Measurements from ENCODE around the gene LIPK. TPM values are rescaled to one million over a fixed set of nuclear protein-coding genes. Genes with fewer than 3 reads are reported as not detected.

Gene LIPK
- total RNA-seq, 1 donor from 2014 or later: not detected

GRCh38 chr10:88742448-88742847, 36.4 kb downstream of the LIPK start:
- H3K36me3 Mint-ChIP-seq (ENCODE audit: low read depth, unreplicated experiment): no peaks in the 10 kb centered on the region
- Histone ChIP-seq H3K4me2 (ENCODE audit: low read length) (no peak overlapping the region), H3K79me2 (ENCODE audit: insufficient read depth, low read length) (no peaks in the 10 kb centered on the region), H3K27ac (ENCODE audit: low read depth, low read length) (no peak overlapping the region), H2AFZ (ENCODE audit: low read depth, low read length) (no peak overlapping the region), H3K27me3 (ENCODE audit: insufficient read depth, low read length) (peaks cover 3% of the 10 kb centered on the region), H3K36me3 (ENCODE audit: insufficient read depth, low read length) (no peaks in the 10 kb centered on the region), H4K20me1 (ENCODE audit: insufficient read depth, low read length) (no peaks in the 10 kb centered on the region), H3K9ac (ENCODE audit: low read length) (no peak overlapping the region), H3K4me1 (ENCODE audit: insufficient read depth, low read length) (no peaks in the 10 kb centered on the region), H3K9me3 (ENCODE audit: insufficient read depth, low read depth, low read length) (peaks cover 7% of the 10 kb centered on the region), H3K4me3 (ENCODE audit: insufficient read depth, low read depth, low read length) (no peak overlapping the region)
- DNase-seq (ENCODE audit: low read depth) (no peak), FAIRE-seq (no peak)
- no peaks in the 10 kb centered on the region for H3K4me1 Mint-ChIP-seq (ENCODE audit: low read depth, unreplicated experiment)
- H3K27me3 Mint-ChIP-seq (ENCODE audit: low read depth, unreplicated experiment): peaks cover 10% of the 10 kb centered on the region
- no peak overlapping the region for H3K27ac Mint-ChIP-seq (ENCODE audit: unreplicated experiment)
- TF ChIP-seq, protein P1, sequence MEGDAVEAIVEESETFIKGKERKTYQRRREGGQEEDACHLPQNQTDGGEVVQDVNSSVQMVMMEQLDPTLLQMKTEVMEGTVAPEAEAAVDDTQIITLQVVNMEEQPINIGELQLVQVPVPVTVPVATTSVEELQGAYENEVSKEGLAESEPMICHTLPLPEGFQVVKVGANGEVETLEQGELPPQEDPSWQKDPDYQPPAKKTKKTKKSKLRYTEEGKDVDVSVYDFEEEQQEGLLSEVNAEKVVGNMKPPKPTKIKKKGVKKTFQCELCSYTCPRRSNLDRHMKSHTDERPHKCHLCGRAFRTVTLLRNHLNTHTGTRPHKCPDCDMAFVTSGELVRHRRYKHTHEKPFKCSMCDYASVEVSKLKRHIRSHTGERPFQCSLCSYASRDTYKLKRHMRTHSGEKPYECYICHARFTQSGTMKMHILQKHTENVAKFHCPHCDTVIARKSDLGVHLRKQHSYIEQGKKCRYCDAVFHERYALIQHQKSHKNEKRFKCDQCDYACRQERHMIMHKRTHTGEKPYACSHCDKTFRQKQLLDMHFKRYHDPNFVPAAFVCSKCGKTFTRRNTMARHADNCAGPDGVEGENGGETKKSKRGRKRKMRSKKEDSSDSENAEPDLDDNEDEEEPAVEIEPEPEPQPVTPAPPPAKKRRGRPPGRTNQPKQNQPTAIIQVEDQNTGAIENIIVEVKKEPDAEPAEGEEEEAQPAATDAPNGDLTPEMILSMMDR (IDR thresholded peaks at IDR 0.05; ENCODE audit: insufficient read depth, low read depth, low read length): no peak
- TF ChIP-seq EZH2 (IDR thresholded peaks at IDR 0.05; ENCODE audit: insufficient read depth, low read length): no peak
- H3K4me3 Mint-ChIP-seq (ENCODE audit: unreplicated experiment): no peak overlapping the region
- H3K9me3 Mint-ChIP-seq (ENCODE audit: unreplicated experiment): peaks cover 2% of the 10 kb centered on the region

GRCh38 chr10:88744002-88744401, 38.0 kb downstream of the LIPK start:
- Histone ChIP-seq H3K9me3 (ENCODE audit: insufficient read depth, low read depth, low read length) (peaks cover 7% of the 10 kb centered on the region), H3K4me3 (ENCODE audit: insufficient read depth, low read depth, low read length) (no peak overlapping the region), H3K4me1 (ENCODE audit: insufficient read depth, low read length) (no peaks in the 10 kb centered on the region), H3K27me3 (ENCODE audit: insufficient read depth, low read length) (peaks cover 3% of the 10 kb centered on the region), H3K79me2 (ENCODE audit: insufficient read depth, low read length) (no peaks in the 10 kb centered on the region), H3K9ac (ENCODE audit: low read length) (no peak overlapping the region), H2AFZ (ENCODE audit: low read depth, low read length) (no peak overlapping the region), H3K27ac (ENCODE audit: low read depth, low read length) (no peak overlapping the region), H3K36me3 (ENCODE audit: insufficient read depth, low read length) (no peaks in the 10 kb centered on the region), H4K20me1 (ENCODE audit: insufficient read depth, low read length) (no peaks in the 10 kb centered on the region), H3K4me2 (ENCODE audit: low read length) (no peak overlapping the region)
- Mint-ChIP-seq H3K27me3 (ENCODE audit: low read depth, unreplicated experiment) (peaks cover 4% of the 10 kb centered on the region), H3K4me3 (ENCODE audit: unreplicated experiment) (no peak overlapping the region), H3K4me1 (ENCODE audit: low read depth, unreplicated experiment) (no peaks in the 10 kb centered on the region), H3K36me3 (ENCODE audit: low read depth, unreplicated experiment) (no peaks in the 10 kb centered on the region), H3K9me3 (ENCODE audit: unreplicated experiment) (peaks cover 6% of the 10 kb centered on the region), H3K27ac (ENCODE audit: unreplicated experiment) (no peak overlapping the region)
- TF ChIP-seq, protein P1 (IDR thresholded peaks at IDR 0.05; ENCODE audit: insufficient read depth, low read depth, low read length): no peak
- TF ChIP-seq EZH2 (IDR thresholded peaks at IDR 0.05; ENCODE audit: insufficient read depth, low read length): no peak
- FAIRE-seq (no peak), DNase-seq (ENCODE audit: low read depth) (no peak)

DNA sequence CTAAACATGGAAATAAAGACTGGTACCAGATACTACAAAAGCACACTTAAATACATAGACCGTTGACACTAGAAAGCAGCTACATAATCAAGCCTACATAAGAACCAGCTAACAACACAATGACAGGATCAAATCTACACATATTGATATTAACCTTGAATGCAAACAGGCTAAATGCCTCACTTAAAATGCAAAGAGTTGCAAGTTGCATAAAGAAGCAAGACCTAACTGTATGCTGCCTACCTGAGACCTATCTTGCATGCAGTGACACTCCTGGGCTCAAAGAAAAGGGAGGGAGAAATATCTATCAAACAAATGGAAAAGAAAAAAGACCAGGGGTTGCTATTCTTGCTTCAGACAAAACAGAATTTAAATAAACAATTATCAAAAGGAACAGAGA, 39.6 kb downstream of the LIPK start:
- DNase-seq (ENCODE audit: low read depth): no peak
- H3K27ac ChIP-seq (ENCODE audit: low read depth, low read length): no peak overlapping the region
- Mint-ChIP-seq H3K27me3 (ENCODE audit: low read depth, unreplicated experiment) (peaks cover 3% of the 10 kb centered on the region), H3K4me3 (ENCODE audit: unreplicated experiment) (no peak overlapping the region), H3K27ac (ENCODE audit: unreplicated experiment) (no peak overlapping the region), H3K4me1 (ENCODE audit: low read depth, unreplicated experiment) (no peaks in the 10 kb centered on the region), H3K9me3 (ENCODE audit: unreplicated experiment) (peaks cover 14% of the 10 kb centered on the region), H3K36me3 (ENCODE audit: low read depth, unreplicated experiment) (no peaks in the 10 kb centered on the region)
- FAIRE-seq: no peak
- H3K79me2 ChIP-seq (ENCODE audit: insufficient read depth, low read length): no peaks in the 10 kb centered on the region
- no peak overlapping the region for H2AFZ ChIP-seq (ENCODE audit: low read depth, low read length)
- H4K20me1 ChIP-seq (ENCODE audit: insufficient read depth, low read length): no peaks in the 10 kb centered on the region
- H3K4me1 ChIP-seq (ENCODE audit: insufficient read depth, low read length): no peaks in the 10 kb centered on the region
- no peak overlapping the region for H3K9ac ChIP-seq (ENCODE audit: low read length)
- no peak overlapping the region for H3K4me2 ChIP-seq (ENCODE audit: low read length)
- no peak overlapping the region for H3K4me3 ChIP-seq (ENCODE audit: insufficient read depth, low read depth, low read length)
- H3K27me3 ChIP-seq (ENCODE audit: insufficient read depth, low read length): peaks cover 3% of the 10 kb centered on the region
- no peak for TF ChIP-seq EZH2 (IDR thresholded peaks at IDR 0.05; ENCODE audit: insufficient read depth, low read length)
- TF ChIP-seq, protein P1 (IDR thresholded peaks at IDR 0.05; ENCODE audit: insufficient read depth, low read depth, low read length): no peak
- H3K9me3 ChIP-seq (ENCODE audit: insufficient read depth, low read depth, low read length): peaks cover 7% of the 10 kb centered on the region
- H3K36me3 ChIP-seq (ENCODE audit: insufficient read depth, low read length): no peaks in the 10 kb centered on the region
